ACHN (cell line): ENCODE data around the gene GRID1.
"Not testable (repeated sequence)": the region's sequence is repeated elsewhere in the genome, so short reads cannot be mapped to it uniquely, and the experiment has no call there.

ENCODE experiments used
- DNase-seq: peaks from one replicate; pipeline ENCODE4 v3.0.0-alpha.2; 2015
- in situ Hi-C: cut with HindIII; loops from 2 replicates; pipeline ENCODE4 v1.10.0; 2017; ENCODE audit warnings: low sequenced_read_pairs, low pct_ligation_motif_present, low pct_unique_long_range_greater_than_20kb

GRID1 gene

DNA sequence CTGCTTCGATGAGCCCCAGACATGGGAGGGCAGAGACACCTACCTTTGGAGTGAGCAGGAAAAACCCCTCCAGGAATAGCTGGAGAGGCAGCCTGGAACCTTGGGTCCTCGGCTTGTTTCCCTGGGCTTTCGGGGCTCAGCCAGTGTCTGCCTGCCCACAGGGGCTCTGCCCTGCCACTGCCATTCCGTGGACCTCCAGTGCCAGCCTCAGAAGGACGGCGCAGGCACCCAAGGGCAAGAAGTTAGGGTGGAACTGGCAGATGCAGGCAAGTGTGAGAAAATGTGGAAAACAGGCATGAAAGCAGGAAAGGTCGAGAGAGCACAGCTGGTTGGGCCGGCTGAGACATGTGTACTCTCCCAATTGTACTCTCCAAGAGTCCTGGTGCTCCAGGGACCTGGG, 281.5 kb downstream of the GRID1 start:
- DNase-seq, result no peak
- in situ Hi-C loops, result no loop called here

DNA sequence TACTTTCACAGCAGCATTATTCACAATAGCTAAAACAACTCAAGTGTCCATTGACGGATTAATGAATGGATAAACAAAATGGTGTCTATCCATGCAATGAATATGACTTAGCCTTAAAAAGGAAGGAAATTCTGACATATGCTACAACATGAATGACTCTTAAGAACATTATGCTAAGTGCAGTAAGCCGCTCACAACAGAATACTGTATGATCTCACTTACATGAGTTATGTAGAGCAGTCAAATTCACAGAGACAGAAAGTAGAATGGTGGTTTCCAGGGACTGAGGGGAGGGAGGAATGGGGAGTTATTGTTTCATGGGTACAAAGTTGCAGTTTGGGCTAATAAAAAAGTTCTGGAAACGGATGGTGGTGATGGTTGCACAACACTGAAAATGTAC, 282.0 kb downstream of the GRID1 start:
- no peak for DNase-seq
- in situ Hi-C loops, result no loop called here

DNA sequence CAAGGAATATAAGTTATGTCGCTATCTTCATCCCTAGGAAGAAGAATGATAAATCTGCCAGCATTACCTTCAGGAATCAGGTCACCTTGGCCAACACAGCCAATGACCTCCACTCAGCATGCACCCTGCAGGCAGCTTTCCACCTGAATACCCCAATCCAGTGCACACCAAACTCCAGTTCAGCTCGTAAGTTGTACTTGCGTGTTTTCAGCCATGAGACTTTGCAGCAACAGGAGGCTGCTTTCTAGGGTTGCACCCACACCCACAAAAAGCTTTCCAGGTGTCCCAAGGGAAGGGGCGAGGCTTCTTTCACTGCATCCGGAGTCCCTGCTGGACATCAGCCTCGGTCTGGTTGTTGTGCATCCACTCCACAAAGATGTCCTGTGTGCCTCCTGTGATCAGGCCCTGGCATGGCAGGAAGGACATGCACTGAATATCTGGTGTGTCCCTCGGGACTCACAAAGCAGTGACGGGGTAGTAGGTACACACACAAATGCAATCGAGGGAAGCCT, 282.9 kb downstream of the GRID1 start:
- in situ Hi-C loops, result no loop called here

DNA sequence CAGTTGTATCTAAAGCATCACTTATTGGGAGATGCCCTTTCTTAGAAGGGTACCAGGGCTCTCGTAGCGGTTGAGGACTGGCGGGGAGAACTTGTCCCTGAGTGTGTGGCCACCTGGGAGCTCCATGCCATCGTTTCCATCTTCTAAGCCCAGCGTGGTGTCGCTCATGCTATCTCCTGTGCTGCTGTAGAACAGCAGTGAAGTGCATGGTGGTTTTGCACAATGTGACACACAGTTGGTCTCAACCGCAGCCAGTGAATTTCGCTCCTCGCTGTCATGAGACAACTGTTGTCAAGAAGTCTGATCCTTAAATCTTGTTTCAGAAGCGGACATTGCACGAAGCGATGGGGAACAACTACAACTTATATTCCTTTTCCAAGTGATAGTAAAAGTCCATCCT, 283.4 kb downstream of the GRID1 start:
- DNase-seq, result no peak
- in situ Hi-C loops, result no loop called here

More for the DNA sequence above, 282.9 kb downstream of the GRID1 start:
- no peak for DNase-seq

DNA sequence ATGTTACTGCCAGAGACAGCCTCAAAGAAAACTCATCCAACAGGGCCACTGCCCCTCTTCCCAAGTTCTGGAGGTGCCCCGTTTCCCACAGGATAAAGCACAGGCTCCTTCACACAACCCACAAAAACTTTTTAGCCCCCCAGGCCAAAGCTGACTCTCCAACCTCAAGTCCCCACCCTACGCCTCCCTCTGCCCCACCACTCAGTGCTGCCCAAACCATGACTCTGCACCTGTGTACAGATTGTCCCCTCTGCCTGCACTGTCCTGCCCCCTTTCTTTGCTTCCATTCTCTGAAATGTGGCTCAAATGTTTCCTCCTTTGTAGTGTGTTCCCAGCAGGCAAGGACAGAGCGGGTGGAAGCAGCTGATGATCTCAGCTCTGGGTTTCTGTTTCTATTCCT, 284.0 kb downstream of the GRID1 start:
- in situ Hi-C loops, result no loop called here
- no peak for DNase-seq

DNA sequence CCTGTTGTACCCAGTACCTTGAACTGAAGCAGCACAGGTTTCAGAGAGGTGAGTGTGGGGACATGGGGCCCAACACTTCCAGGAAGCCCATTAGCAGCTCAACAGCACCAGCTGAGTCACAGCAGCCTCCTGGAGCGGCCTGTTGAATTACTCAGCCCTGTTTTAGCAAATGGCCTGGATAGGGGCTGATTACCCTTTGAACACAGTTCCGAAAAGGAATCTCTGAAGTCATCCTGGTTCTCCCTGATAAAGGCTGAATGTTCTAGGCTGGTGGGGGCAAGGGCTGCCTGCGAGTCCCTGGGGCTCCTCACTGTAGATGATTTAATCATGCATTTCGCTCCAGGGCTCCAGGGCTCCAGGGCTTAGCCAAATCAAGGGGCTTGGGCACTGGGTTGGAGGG, 287.5 kb downstream of the GRID1 start:
- peak; percentile 11 for DNase-seq
- in situ Hi-C loops, result no loop called here

DNA sequence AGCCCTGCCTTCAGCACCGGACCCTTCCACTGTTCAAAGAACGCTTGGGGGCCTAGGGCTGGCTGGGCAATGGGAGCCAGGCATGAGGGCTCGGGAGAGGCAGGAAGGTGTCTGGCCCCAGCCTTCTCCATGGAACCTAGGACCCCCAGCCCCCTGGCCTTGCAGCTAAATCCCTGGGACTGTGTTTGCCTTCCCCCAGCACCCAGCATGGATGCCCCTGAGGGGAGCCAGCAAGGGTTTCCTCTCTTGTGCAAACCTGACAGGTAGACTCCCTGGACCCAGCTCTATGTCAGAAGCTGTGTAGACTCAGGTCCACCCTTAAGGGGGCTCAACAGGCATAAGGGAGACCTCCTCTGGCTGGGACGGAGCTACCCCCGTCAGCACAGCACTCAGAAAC, 288.0 kb downstream of the GRID1 start:
- in situ Hi-C loops, result no loop called here
- DNase-seq, result no peak

DNA sequence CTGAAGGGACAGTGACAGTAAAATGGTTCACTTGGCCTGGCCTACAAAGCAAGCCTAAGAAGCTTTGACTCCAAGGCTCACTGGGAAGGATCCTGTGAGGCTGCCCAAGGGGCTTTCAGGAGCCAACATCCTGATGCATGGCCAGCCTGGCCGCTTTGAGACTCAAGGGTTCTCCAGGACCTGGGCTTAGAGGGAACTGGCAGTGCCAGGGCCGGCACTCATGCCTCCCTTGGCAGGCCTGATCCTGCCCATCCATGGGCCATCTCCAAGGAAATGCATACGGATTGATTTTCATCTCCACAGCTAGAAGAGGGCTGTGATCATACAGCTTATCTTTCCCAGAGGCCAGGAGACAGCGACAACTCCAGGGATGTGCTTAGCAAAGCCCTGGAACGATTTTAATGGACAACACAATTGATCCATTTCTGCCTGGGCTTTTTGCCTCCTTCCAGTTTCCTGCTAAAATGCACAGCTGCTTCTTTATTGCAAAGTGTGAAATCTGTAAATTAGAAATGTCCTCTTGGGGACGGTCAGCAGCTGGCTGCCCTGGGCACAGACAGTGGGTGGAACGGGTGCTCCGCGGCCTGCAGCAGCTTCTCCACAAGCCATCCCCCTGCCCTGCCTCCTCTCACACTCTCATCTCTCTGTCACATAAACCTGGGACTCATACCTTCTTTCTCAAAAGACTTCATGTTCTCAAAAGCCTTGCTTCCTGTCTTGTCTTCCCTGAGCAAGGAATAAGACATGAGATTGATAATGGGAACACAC, 288.5 kb downstream of the GRID1 start:
- in situ Hi-C loops, result no loop called here
- DNase-seq, result no peak

DNA sequence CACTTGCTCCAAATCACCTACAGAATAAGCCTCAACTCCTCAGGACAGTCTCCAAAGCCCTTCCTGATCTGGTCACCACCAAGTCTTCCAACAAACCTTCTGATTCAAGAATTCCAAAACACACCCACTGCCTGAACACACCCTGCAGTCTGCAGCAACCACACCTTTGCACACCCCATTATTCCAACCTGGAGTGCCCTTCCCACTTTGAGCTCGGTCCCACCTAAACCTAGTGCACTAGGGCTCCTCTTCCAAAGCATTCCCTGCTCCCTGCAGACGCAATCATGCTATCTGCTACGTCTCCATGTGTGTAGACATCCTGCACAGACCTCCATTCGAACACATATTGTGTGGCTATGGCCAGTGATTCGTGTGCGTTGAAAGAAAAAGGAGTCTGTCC, 289.3 kb downstream of the GRID1 start:
- no peak for DNase-seq
- in situ Hi-C loops, result no loop called here

DNA sequence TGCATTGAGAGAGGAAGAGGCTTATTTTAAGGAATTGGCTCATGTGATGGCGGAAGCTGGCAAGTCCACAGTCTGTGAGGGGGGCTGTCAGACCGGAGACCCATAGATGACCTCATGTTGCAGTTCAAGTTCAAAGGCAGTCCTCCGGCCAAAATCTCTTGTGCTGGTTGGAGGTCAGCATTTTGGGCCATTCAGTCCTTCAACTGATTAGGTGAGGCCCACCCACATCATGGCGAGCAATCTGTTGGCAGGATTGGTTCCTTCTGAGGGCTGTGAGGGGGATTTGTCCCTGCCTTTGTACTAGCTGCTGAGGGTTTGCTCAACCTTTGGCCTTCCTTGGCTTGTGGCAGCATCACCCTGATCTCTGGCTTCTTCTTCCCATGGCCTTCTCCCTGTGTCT, 290.1 kb downstream of the GRID1 start:
- not testable (repeated sequence) for DNase-seq

DNA sequence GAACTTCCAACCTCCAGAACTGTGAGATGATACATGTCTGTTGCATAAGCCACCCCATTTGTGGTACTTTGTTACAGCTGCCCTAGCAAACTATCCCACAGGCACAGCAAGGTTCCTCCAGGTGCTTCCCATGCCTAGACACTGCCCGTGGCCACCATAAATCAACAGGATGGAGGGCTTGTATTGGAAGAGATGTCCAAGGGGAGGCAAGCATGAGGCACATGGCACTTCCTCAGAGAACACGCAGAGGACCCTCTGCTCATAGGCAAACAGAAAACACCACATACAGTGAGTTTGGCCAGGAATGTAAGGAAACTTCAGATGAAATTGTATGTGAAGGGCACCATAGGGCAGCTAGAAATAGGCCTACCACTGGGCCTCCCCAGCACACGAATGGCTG, 291.1 kb downstream of the GRID1 start:
- in situ Hi-C loops, result no loop called here
- DNase-seq, result no peak

More for the DNA sequence above, 290.1 kb downstream of the GRID1 start:
- in situ Hi-C loops, result not testable (repeated sequence)

DNA sequence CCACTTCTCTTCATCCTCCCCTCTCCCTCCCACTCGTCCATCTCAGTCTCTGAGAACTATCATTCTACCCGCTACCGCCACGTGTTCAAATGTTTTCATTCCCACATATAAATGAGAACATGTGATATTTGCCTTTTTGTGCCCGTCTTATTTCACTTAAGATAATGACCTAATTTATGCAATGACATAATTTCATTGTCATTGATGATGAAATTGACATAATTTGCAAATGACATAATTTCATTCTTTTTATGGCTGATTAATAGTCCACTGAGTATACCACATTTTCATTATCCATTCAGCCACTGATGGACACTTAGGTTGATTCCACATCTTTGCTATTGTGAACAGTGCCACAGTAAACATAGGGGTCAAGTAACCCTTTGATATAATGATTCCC, 292.3 kb downstream of the GRID1 start:
- DNase-seq, result no peak
- in situ Hi-C loops, result no loop called here

DNA sequence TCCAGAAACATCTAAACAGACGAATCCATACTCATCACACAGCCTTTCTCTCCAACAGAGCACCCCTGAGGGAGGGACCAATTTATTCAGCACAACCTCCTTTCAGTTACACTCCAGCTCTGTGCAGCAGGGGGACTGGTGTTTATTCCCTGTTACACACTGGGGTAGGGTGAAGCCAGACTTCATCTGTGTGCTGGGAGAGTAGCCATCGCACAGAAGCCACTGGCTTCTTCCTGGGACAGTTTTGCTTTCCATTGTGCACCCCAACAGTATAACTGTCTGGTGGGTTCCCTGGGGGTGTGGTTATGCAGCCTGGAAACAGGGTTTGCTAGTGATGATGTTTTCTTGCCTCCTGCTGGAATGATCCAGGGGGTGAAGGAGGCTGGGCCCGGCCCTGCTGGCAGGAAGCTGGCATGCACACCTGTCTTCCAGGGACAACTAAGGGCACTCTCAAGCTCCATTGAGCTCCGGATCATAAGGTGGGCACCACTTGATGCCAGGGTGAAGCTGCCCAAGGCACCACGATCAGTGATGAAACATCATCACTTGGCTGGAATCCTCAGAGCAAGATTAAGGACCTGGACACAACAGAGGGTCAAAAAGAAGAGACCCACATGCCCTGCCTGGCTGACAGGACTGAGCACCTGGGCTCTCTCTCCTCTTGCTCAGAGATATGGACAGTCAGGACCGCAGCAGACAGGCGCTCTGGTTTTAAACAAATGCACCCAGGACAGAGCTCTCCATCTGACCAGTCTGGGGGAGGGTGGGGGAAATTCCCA, 293.2 kb downstream of the GRID1 start:
- in situ Hi-C loops, result no loop called here
- DNase-seq, result no peak

DNA sequence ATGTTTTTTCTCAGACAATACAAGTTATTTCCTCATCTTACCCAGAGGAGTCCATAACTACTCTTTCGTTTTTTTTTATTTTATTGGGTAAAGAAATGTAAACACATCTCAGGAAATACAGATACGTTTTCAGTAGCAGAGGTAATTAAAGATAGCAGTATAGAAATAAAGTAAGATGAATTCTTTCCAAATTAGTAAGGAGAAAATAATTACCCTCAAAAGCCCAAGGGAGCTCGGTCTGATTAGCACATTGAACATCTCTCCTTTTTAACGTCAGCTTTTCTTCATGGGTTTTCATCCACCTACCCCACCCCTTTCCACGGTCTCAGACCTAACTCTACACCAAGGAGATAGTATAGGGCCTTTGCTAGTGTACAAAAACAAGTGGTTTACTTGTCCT, 294.2 kb downstream of the GRID1 start:
- in situ Hi-C loops, result no loop called here
- no peak for DNase-seq

DNA sequence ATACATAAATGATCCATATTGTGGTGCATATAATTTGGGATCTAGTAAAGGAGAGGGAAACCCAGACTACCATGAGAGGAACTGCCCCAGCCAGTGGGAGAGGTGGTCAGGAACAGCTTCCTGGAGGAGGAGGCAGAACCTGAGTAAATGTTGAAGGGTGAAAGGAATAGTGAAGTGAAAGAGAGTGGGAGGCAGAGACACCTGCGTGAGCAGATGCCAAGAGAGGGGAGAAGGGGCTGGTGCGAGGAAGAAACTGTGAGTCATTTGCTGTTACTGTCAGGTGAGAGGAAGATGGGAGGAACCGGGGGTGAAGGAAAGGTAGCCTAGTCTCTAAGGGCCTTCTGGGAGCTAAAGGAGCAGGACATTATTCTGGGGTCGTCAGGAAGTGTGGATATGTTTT, 294.8 kb downstream of the GRID1 start:
- in situ Hi-C loops, result no loop called here

DNA sequence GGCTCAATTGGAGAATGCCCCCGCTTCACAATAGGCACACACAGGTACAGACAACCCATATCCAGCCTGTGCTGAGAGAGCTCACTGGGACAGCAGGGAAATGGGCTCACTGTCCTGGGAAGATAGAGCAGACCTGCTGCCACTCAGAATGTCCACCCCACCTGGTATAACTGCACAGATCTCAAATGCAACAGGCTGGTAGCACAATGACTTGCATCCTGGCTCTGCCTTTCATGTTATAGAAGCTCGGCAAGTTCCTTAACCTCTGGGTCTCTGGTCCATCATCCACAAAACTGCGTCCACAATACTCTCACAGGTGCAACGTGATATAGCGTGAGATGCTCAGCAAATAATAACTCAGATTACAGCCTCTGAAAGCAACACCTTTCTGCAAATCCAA, 295.4 kb downstream of the GRID1 start:
- in situ Hi-C loops, result no loop called here
- no peak for DNase-seq

More for the DNA sequence above, 294.8 kb downstream of the GRID1 start:
- DNase-seq, result no peak

DNA sequence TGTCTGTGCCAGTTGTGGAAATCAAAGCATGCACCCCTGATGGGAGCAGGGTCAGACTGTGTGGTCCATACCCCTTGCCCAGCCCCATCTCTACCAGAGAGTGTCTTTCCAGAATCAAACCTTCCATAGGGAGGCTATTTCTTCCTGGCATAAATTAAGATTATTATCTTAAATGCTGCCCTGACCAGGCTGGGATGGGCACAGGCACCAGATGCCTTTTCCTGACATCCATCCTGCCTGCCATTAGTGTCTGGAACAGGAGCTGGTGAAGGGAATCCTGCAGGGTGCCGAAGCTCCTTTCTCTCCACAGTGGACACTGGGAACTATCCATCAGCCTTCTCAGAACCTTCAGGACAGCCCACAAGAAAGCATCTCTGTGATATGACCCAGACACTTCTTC, 296.3 kb downstream of the GRID1 start:
- DNase-seq, result no peak
- in situ Hi-C loops, result no loop called here

DNA sequence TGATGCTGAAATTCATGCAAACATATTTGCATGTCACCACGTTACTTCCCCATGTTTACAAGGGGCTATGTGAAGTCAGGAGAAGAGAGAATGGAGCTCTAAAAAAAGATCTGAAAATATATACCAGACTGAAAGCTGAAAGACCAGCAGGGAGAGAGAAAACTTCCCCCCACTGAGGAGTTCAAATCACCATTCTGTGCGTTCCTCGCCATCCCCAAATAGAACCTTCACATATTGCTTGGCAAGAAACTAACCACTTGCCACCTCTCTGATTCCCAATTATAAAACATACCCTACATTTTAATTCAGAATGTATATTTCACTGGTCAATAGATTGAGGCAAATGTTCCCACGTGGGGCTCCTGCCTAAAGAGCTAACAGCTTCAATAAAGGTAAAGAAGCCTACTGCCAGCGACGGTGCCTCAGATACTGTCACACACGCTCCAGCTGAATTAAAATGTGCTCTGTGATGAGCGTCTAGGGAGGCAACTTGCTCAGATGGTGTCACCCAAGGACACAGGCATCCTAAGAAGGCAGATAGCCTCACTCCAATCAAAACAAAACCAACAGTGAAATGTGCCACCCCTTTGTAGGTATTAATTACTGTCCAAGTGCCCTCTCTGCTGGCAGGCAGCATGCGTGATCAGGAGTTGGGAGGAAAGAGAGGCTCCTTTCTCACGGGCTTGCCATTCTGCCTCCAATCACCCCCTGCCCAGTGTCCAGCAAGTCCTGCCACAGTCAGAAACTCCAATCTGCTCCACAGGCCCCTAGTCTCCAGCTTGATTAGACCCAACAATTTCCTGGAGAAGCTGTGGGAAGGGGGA, 298.2 kb downstream of the GRID1 start:
- DNase-seq, result no peak
- in situ Hi-C loops, result no loop called here

DNA sequence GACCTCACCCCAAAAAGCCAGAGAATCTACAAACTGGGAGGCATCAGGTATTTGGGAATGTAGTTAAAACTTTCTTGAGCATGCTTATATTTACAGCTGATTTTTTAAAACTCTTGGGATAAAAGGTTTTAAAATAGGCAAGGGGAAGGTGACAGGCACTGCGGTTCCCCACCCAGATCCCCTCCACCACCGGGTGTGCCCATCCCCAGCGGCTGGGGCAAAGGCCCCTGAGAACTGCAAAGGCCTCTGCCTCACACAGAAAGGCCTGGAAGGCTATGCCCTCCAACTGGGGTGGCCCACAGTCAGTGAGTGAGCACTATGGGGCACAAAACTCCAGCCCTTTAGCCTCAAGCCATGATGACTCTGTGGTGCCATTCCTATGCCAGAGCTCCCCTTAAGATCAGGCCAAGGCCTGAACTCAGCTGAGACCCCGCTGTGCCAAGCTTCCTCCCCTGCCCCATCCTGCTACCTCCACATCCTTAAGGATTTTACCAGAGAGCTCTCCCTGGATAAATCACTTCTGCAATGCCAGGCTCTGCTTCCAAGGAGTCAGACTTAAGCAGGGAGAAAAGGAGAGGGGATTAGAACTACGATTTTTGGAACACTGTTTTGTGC, 299.1 kb downstream of the GRID1 start:
- DNase-seq, result no peak
- in situ Hi-C loops, result no loop called here
